Adrenal gland (tissue), 12 donors: ENCODE data around the gene COL9A3. TPM values are rescaled to one million over a fixed set of nuclear protein-coding genes. Genes with fewer than 3 reads are reported as not detected.

Experiments
- DNase-seq, 7 donors: peaks; one replicate each; pipeline ENCODE4 v3.0.0-alpha.2; 2019 to 2020
- H3K27ac ChIP-seq, 5 donors: fragments of 200-600 bp; sonication (generic) in 4 of 5; 1 replicate in 3 of 5; 2 replicates in 2 of 5; pipeline versions ENCODE4 v1.5.1 to v1.8.0; 2016 to 2020; ENCODE audit warnings: mild to moderate bottlenecking in 1 of 5
- H3K27me3 ChIP-seq: fragments of 200-600 bp; 2 replicates; pipeline ENCODE4 v1.8.0; 2021
- H3K36me3 ChIP-seq, 2 donors: fragments of 200-600 bp; replicated peaks in 1 of 2; 1 replicate in 1 of 2; 2 replicates in 1 of 2; pipeline versions ENCODE4 v1.5.1 to v1.8.0; 2018 to 2022
- H3K4me1 ChIP-seq, 2 donors: fragments of 200-600 bp; replicated peaks in 1 of 2; 1 replicate in 1 of 2; 2 replicates in 1 of 2; pipeline versions ENCODE4 v1.5.1 to v1.8.0; 2018 to 2021
- H3K4me3 ChIP-seq, 4 donors: fragments of 200-600 bp; sonication (generic) in 3 of 4; one replicate each; pipeline ENCODE4 v1.5.1; 2016 to 2018
- H3K9me3 ChIP-seq, 3 donors: fragments of 200-600 bp; sonication (generic) in 1 of 3; replicated peaks in 1 of 3; 1 replicate in 2 of 3; 2 replicates in 1 of 3; pipeline versions ENCODE4 v1.5.1 to v1.8.0; 2016 to 2021
- CTCF ChIP-seq, 6 experiments: fragments of 450-650 bp in 4 of 6; fragments of 200-600 bp in 2 of 6; sonication (generic) in 1 of 6; IDR thresholded peaks; 1 replicate in 5 of 6; 2 replicates in 1 of 6; pipeline versions ENCODE4 v1.5.1 to v1.8.0; 2016 to 2021; ENCODE audit warnings: antibody characterized with exemption in 6 of 6, mild to moderate bottlenecking in 2 of 6, moderate library complexity in 1 of 6
- POLR2A ChIP-seq, 2 donors: fragments of 450-650 bp; IDR thresholded peaks; one replicate each; pipeline ENCODE4 v1.6.1; 2017; ENCODE audit warnings: antibody characterized with exemption in 2 of 2, mild to moderate bottlenecking in 2 of 2, moderate library complexity in 1 of 2
- WGBS, 4 donors: extraction: QIAGEN DNeasy Blood & Tissue Kit in 2 of 4; methylation state at CpG; one replicate each; pipeline versions ENCODE4 v1.1.5 to v1.1.7; 2013 to 2017; 5-methylcytosine and 5-hydroxymethylcytosine counted together
- intact Hi-C, 2 donors: fragments of 100-400 bp; cut with DNase I; formaldehyde crosslinking; loops; one replicate each; pipeline versions ENCODE4 v1.14.1 to v1.15.0; 2022 to 2023
- polyA plus RNA-seq, 3 donors: library from polyadenylated mRNA; stranded (reverse); fragments of 200-250 nt in 2 of 3; fragments of 350-450 nt in 1 of 3; fragmentation: Illumina TruSeq in 1 of 3; extraction: RNeasy Lipid Tissue Mini Kit (QIAGEN cat#74804) in 1 of 3; gene quantifications; one replicate each; pipeline ENCODE4 v1.2.3, GENCODE V29; 2013 to 2014
- total RNA-seq, 9 donors: library from RNA; depleted of rRNA in 4 of 9; stranded (reverse); fragments of >200 nt in 4 of 9; fragments of 120-200 nt in 1 of 9; fragmentation: NEBNext Ultra II Directional in 1 of 9; extraction: Animal tissue kit (Norgen Biotek cat#: 25700) in 1 of 9; gene quantifications; one replicate each; pipeline versions ENCODE4 v1.1.0 to v1.2.4, GENCODE V29; 2013 to 2023
- donor health status: healthy with polysubstance abuse.
- donor health status: Bipolar disorder and iron deficiency.
- donor health status: DM: yes; HTN: yes; CAD: no.
- donor health status: DM: no; HTN: no; CAD: no.
- donor health status: DM: no; HTN: no; CAD: no.
- donor health status: DM: yes; HTN: yes; CAD: no.

Gene COL9A3
- total and polyA plus RNA-seq, 12 donors, result 0.22 to 27.8 (median 1.4) TPM

GRCh38 chr20:62800314-62801259, 16.3 kb upstream of the COL9A3 start:
- intact Hi-C loops, result no loop called here
- H3K36me3 ChIP-seq, result peaks cover 0 to 32% of the 10 kb centered on the region in 2 donors
- H3K4me3 ChIP-seq, result no peak overlapping the region
- H3K27me3 ChIP-seq, result no peaks in the 10 kb centered on the region
- H3K4me1 ChIP-seq, result peaks cover 10 to 13% of the 10 kb centered on the region in 2 donors
- H3K9me3 ChIP-seq, result no peaks in the 10 kb centered on the region
- TF ChIP-seq CTCF (IDR thresholded peaks at IDR 0.05), result no peak
- no peak for TF ChIP-seq POLR2A (IDR thresholded peaks at IDR 0.05)
- H3K27ac ChIP-seq, result no peak overlapping the region
- DNase-seq, result no peak
- 86 to 93% (median 90%) methylated on average over 15 to 26 of the region's 26 CpGs for WGBS, 4 donors

- Histone ChIP-seq H3K4me1 (peaks cover 16 to 18% of the 10 kb centered on the region in 2 donors), H3K9me3 (no peaks in the 10 kb centered on the region), H3K36me3 (peaks cover 0 to 32% of the 10 kb centered on the region in 2 donors), H3K27ac (no peak overlapping the region), H3K27me3 (no peaks in the 10 kb centered on the region), H3K4me3 (no peak overlapping the region)
- intact Hi-C loops, result no loop called here
- 71 to 87% (median 87%) methylated on average over 9 to 15 of the region's 15 CpGs for WGBS, 4 donors
- TF ChIP-seq POLR2A (IDR thresholded peaks at IDR 0.05) (no peak), CTCF (IDR thresholded peaks at IDR 0.05) (no peak)
- no peak for DNase-seq
Measured at GRCh38 chr20:62801284-62802010, 15.4 kb upstream of the COL9A3 start.

GRCh38 chr20:62802026-62802712, 14.7 kb upstream of the COL9A3 start:
- DNase-seq, result no peak
- no peaks in the 10 kb centered on the region for H3K27me3 ChIP-seq
- 88 to 90% (median 89%) methylated on average over 20 to 22 of the region's 22 CpGs for WGBS, 4 donors
- intact Hi-C loops, result no loop called here
- peaks cover 15 to 23% of the 10 kb centered on the region in 2 donors for H3K4me1 ChIP-seq
- H3K27ac ChIP-seq, result no peak overlapping the region
- no peak overlapping the region for H3K4me3 ChIP-seq
- H3K9me3 ChIP-seq, result no peaks in the 10 kb centered on the region
- H3K36me3 ChIP-seq, result peaks cover 0 to 32% of the 10 kb centered on the region in 2 donors
- TF ChIP-seq POLR2A (IDR thresholded peaks at IDR 0.05) (no peak), CTCF (IDR thresholded peaks at IDR 0.05) (no peak)
